Panc1 (cell line): ENCODE results near the gene NOS1AP. TPM values are rescaled to one million over a fixed set of nuclear protein-coding genes. Genes with fewer than 3 reads are reported as not detected.

ENCODE experiments used
- ATAC-seq: fragments of 200-7000 bp; cut with Tn5 transposase; 2 replicates; pipeline ENCODE4 v1.9.1; 2020; ENCODE audit warnings: mild to moderate bottlenecking, moderate library complexity
- BruUV-seq: library from RNA; stranded (reverse); fragments of 400-500 nt; replicated peaks from 2 replicates; lab custom pipeline; 2021; lab: Mats Ljungman, UMichigan
- CTCF ChIA-PET: fragments of 300-600 bp; sonication (Branson Sonifier 250); formaldehyde crosslinking; loops from one replicate; lab custom pipeline; 2022; ENCODE audit warnings: antibody characterized with exemption; lab: Charles Lee
- POLR2A ChIA-PET: fragments of 300-600 bp; sonication (Branson Sonifier 250); formaldehyde crosslinking; loops from one replicate; lab custom pipeline; 2022; ENCODE audit warnings: antibody characterized with exemption; lab: Charles Lee
- DNase-seq: peaks from one replicate; pipeline ENCODE4 v3.0.0-alpha.2; 2010; ENCODE audit warnings: low read depth, low spot score
- H3K27ac ChIP-seq: 2 replicates; pipeline ENCODE4 v1.5.1; 2011; ENCODE audit warnings: mild to moderate bottlenecking, low read length, inconsistent platforms
- H3K27me3 ChIP-seq: fragments of 200-500 bp; sonication (Bioruptor generic); 2 replicates; pipeline ENCODE4 v1.6.0; 2014; ENCODE audit warnings: low read length, inconsistent platforms; ENCODE audit not compliant: control insufficient read depth, insufficient read depth
- H3K36me3 ChIP-seq: fragments of 200-500 bp; sonication (Bioruptor generic); 2 replicates; pipeline ENCODE4 v1.5.1; 2014; ENCODE audit warnings: inconsistent platforms, mild to moderate bottlenecking, low read length, moderate library complexity; ENCODE audit not compliant: control insufficient read depth, insufficient read depth
- H3K4me1 ChIP-seq: 2 replicates; pipeline ENCODE4 v1.5.1; 2011; ENCODE audit warnings: inconsistent platforms, mild to moderate bottlenecking, low read length, moderate library complexity; ENCODE audit not compliant: control insufficient read depth, insufficient read depth
- H3K4me3 ChIP-seq, 2 experiments: 2 replicates each; pipeline ENCODE4 v1.5.1; 2011 to 2012; ENCODE audit warnings: low read depth in 2 of 2, low read length in 2 of 2, mild to moderate bottlenecking in 2 of 2, inconsistent platforms in 1 of 2, moderate library complexity in 1 of 2
- H3K9me3 ChIP-seq: fragments of 200-500 bp; sonication (Bioruptor generic); 2 replicates; pipeline ENCODE4 v1.5.1; 2014; ENCODE audit warnings: low read depth, mild to moderate bottlenecking, inconsistent platforms, low read length, moderate library complexity; ENCODE audit not compliant: control insufficient read depth, insufficient read depth
- CTCF ChIP-seq: fragments of 450-650 bp; IDR thresholded peaks from 2 replicates; pipeline ENCODE4 v1.5.1; 2017; ENCODE audit warnings: mild to moderate bottlenecking
- POLR2AphosphoS5 ChIP-seq: IDR thresholded peaks from 2 replicates; pipeline ENCODE4 v1.6.1; 2012; ENCODE audit warnings: mild to moderate bottlenecking, low read depth, low read length, moderate library complexity
- REST ChIP-seq, 2 experiments: IDR thresholded peaks; 2 replicates each; pipeline ENCODE4 v1.6.1; 2011 to 2012; ENCODE audit warnings: low read depth in 2 of 2, control low read depth in 1 of 2, low read length in 1 of 2, mild to moderate bottlenecking in 1 of 2, moderate library complexity in 1 of 2; ENCODE audit not compliant: insufficient read depth in 1 of 2
- SIN3A ChIP-seq: IDR thresholded peaks from 2 replicates; pipeline ENCODE4 v1.6.1; 2012; ENCODE audit warnings: low read depth, mild to moderate bottlenecking, low read length, moderate library complexity, borderline replicate concordance; ENCODE audit not compliant: insufficient read depth
- TCF7L2 ChIP-seq: IDR thresholded peaks from 2 replicates; pipeline ENCODE4 v1.6.1; 2011; ENCODE audit warnings: mild to moderate bottlenecking, low read depth, low read length, inconsistent platforms
- in situ Hi-C: cut with HindIII; loops from 2 replicates; pipeline ENCODE4 v1.10.0; 2016; ENCODE audit warnings: low sequenced_read_pairs, low pct_unique_long_range_greater_than_20kb
- intact Hi-C: fragments of 100-400 bp; cut with micrococcal nuclease; formaldehyde crosslinking; loops from one replicate; pipeline ENCODE4 v1.10.0; 2022; ENCODE audit not compliant: unreplicated experiment
- total RNA-seq: library from RNA; stranded (reverse); gene quantifications from one replicate; pipeline ENCODE4 v1.2.1, GENCODE V29; 2021; ENCODE audit not compliant: unreplicated experiment

The NOS1AP gene
- total RNA-seq, 1 experiment from 2014 or later = 27.9 TPM

- CTCF ChIA-PET = no interaction called here
- ATAC-seq = no peak
Measured at GRCh38 chr1:162028726-162029125, 40.8 kb upstream of the NOS1AP start.

DNA sequence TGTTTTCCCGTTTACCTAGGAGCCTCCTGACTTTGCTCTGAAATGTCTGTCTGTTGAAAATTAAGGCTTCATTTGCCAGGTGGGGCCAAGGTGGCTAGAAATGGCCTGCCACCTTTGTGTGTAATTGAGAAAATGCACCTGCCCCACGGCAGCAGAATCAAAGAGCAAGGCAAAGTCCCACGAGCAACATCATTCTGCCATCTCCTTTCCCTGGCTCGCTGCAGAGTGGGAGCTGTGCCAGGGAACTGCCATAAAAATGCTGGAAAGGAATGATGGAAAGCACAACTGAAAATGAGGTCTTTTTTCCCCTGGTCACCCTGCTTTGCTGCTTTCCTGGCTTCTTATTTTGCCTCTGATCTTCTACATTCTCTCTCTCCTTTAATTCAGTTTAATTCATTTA lies 40.3 kb upstream of the NOS1AP start:
- no TSS peak for BruUV-seq
- Histone ChIP-seq H3K27ac (no peak overlapping the region), H3K27me3 (peaks cover 4% of the 10 kb centered on the region; the same call in 1 of the 2 replicates), H3K4me3 (no peak overlapping the region), H3K36me3 (no peaks in the 10 kb centered on the region), H3K4me1 (peaks cover 3% of the 10 kb centered on the region), H3K9me3 (no peaks in the 10 kb centered on the region)
- TF ChIP-seq REST (IDR thresholded peaks at IDR 0.05; ENCODE audit: insufficient read depth in 1 of 2, low read depth in 2 of 2, low read length in 1 of 2) (no peak), SIN3A (no peak), POLR2AphosphoS5 (no peak), CTCF (no peak), TCF7L2 (no peak)
- POLR2A ChIA-PET = no interaction called here
- in situ Hi-C loops (no loop called here), intact Hi-C loops (no loop called here)
- ATAC-seq (no peak), DNase-seq (no peak)
- CTCF ChIA-PET = no interaction called here

More at GRCh38 chr1:162028726-162029125, 40.8 kb upstream of the NOS1AP start:
- Histone ChIP-seq H3K36me3 (no peaks in the 10 kb centered on the region; the same call in 1 of the 2 replicates), H3K4me1 (peaks cover 3% of the 10 kb centered on the region), H3K27me3 (peaks cover 4% of the 10 kb centered on the region; the same call in 1 of the 2 replicates), H3K27ac (no peak overlapping the region), H3K9me3 (no peaks in the 10 kb centered on the region), H3K4me3 (no peak overlapping the region)
- POLR2A ChIA-PET = no interaction called here
- DNase-seq = no peak
- no TSS peak for BruUV-seq
- intact Hi-C loops (no loop called here), in situ Hi-C loops (no loop called here)
- no peak for TF ChIP-seq TCF7L2
- TF ChIP-seq REST (IDR thresholded peaks at IDR 0.05; ENCODE audit: insufficient read depth in 1 of 2, low read depth in 2 of 2, low read length in 1 of 2) = no peak
- no peak for TF ChIP-seq SIN3A
- no peak for TF ChIP-seq POLR2AphosphoS5
- TF ChIP-seq CTCF = no peak
